Measurements from ENCODE around the gene EIF4G2.

- TF ChIP-seq ZNF274 (IDR thresholded peaks at IDR 0.05; ENCODE audit: low read depth, low read length) (no peak), YY1 (IDR thresholded peaks at IDR 0.05; ENCODE audit: insufficient read depth, insufficient read length) (no peak), SUZ12 (IDR thresholded peaks at IDR 0.05; ENCODE audit: extremely low read depth, insufficient read depth, insufficient read length) (no peak)
Observed at GRCh38 chr11:10752061-10752460, 56.7 kb downstream of the EIF4G2 start.
